Measurements from ENCODE around the gene APLP2. TPM values are rescaled to one million over a fixed set of nuclear protein-coding genes. Genes with fewer than 3 reads are reported as not detected.
"Not testable (repeated sequence)": the region's sequence is repeated elsewhere in the genome, so short reads cannot be mapped to it uniquely, and the experiment has no call there.

Gene APLP2
- total RNA-seq, 1 donor from 2014 or later: 120 TPM

- DNase-seq (ENCODE audit: low read depth): peak; percentile 25
Measured at GRCh38 chr11:130088919-130089673, 19.4 kb downstream of the APLP2 start.

GRCh38 chr11:130089674-130090073, 20.0 kb downstream of the APLP2 start:
- DNase-seq (ENCODE audit: low read depth): no peak

- not testable (repeated sequence) for DNase-seq (ENCODE audit: low read depth)
Measured at GRCh38 chr11:130090517-130090916, 20.8 kb downstream of the APLP2 start.

GRCh38 chr11:130091169-130091568, 21.5 kb downstream of the APLP2 start:
- not testable (repeated sequence) for DNase-seq (ENCODE audit: low read depth)

GRCh38 chr11:130092661-130093060, 23.0 kb downstream of the APLP2 start:
- DNase-seq (ENCODE audit: low read depth): no peak

- DNase-seq (ENCODE audit: low read depth): no peak
Measured at GRCh38 chr11:130094614-130095013, 24.9 kb downstream of the APLP2 start.

- DNase-seq (ENCODE audit: low read depth): no peak
Measured at GRCh38 chr11:130095326-130095725, 25.6 kb downstream of the APLP2 start.

- DNase-seq (ENCODE audit: low read depth): no peak
Measured at GRCh38 chr11:130096042-130096441, 26.3 kb downstream of the APLP2 start.

GRCh38 chr11:130096823-130097222, 27.1 kb downstream of the APLP2 start:
- DNase-seq (ENCODE audit: low read depth): no peak

GRCh38 chr11:130097285-130097684, 27.6 kb downstream of the APLP2 start:
- DNase-seq (ENCODE audit: low read depth): no peak

- no peak for DNase-seq (ENCODE audit: low read depth)
Measured at GRCh38 chr11:130099356-130099755, 29.7 kb downstream of the APLP2 start.

GRCh38 chr11:130100381-130101095, 30.8 kb downstream of the APLP2 start:
- no peak for DNase-seq (ENCODE audit: low read depth)

GRCh38 chr11:130101661-130102060, 32.0 kb downstream of the APLP2 start:
- DNase-seq (ENCODE audit: low read depth): no peak

GRCh38 chr11:130102301-130103249, 32.9 kb downstream of the APLP2 start:
- DNase-seq (ENCODE audit: low read depth): no peak

- DNase-seq (ENCODE audit: low read depth): peak; percentile 80
Measured at GRCh38 chr11:130103296-130103814, 33.7 kb downstream of the APLP2 start.

- DNase-seq (ENCODE audit: low read depth): no peak
Measured at GRCh38 chr11:130106381-130106780, 36.7 kb downstream of the APLP2 start.

- not testable (repeated sequence) for DNase-seq (ENCODE audit: low read depth)
Measured at GRCh38 chr11:130108671-130109070, 39.0 kb downstream of the APLP2 start.

GRCh38 chr11:130109386-130109785, 39.7 kb downstream of the APLP2 start:
- DNase-seq (ENCODE audit: low read depth): no peak

GRCh38 chr11:130110339-130111108, 40.8 kb downstream of the APLP2 start:
- DNase-seq (ENCODE audit: low read depth): no peak

- peak; percentile 24 for DNase-seq (ENCODE audit: low read depth)
Measured at GRCh38 chr11:130112071-130112830, 42.6 kb downstream of the APLP2 start.
